ENCODE results near the gene NEUROD2. TPM values are rescaled to one million over a fixed set of nuclear protein-coding genes. Genes with fewer than 3 reads are reported as not detected.

Gene NEUROD2
- total and polyA plus RNA-seq, 2 experiments from 2014 or later = not detected

GRCh38 chr17:39622380-39623006 is 14.8 kb upstream of the NEUROD2 start (continued):
- TF ChIP-seq, protein P1, sequence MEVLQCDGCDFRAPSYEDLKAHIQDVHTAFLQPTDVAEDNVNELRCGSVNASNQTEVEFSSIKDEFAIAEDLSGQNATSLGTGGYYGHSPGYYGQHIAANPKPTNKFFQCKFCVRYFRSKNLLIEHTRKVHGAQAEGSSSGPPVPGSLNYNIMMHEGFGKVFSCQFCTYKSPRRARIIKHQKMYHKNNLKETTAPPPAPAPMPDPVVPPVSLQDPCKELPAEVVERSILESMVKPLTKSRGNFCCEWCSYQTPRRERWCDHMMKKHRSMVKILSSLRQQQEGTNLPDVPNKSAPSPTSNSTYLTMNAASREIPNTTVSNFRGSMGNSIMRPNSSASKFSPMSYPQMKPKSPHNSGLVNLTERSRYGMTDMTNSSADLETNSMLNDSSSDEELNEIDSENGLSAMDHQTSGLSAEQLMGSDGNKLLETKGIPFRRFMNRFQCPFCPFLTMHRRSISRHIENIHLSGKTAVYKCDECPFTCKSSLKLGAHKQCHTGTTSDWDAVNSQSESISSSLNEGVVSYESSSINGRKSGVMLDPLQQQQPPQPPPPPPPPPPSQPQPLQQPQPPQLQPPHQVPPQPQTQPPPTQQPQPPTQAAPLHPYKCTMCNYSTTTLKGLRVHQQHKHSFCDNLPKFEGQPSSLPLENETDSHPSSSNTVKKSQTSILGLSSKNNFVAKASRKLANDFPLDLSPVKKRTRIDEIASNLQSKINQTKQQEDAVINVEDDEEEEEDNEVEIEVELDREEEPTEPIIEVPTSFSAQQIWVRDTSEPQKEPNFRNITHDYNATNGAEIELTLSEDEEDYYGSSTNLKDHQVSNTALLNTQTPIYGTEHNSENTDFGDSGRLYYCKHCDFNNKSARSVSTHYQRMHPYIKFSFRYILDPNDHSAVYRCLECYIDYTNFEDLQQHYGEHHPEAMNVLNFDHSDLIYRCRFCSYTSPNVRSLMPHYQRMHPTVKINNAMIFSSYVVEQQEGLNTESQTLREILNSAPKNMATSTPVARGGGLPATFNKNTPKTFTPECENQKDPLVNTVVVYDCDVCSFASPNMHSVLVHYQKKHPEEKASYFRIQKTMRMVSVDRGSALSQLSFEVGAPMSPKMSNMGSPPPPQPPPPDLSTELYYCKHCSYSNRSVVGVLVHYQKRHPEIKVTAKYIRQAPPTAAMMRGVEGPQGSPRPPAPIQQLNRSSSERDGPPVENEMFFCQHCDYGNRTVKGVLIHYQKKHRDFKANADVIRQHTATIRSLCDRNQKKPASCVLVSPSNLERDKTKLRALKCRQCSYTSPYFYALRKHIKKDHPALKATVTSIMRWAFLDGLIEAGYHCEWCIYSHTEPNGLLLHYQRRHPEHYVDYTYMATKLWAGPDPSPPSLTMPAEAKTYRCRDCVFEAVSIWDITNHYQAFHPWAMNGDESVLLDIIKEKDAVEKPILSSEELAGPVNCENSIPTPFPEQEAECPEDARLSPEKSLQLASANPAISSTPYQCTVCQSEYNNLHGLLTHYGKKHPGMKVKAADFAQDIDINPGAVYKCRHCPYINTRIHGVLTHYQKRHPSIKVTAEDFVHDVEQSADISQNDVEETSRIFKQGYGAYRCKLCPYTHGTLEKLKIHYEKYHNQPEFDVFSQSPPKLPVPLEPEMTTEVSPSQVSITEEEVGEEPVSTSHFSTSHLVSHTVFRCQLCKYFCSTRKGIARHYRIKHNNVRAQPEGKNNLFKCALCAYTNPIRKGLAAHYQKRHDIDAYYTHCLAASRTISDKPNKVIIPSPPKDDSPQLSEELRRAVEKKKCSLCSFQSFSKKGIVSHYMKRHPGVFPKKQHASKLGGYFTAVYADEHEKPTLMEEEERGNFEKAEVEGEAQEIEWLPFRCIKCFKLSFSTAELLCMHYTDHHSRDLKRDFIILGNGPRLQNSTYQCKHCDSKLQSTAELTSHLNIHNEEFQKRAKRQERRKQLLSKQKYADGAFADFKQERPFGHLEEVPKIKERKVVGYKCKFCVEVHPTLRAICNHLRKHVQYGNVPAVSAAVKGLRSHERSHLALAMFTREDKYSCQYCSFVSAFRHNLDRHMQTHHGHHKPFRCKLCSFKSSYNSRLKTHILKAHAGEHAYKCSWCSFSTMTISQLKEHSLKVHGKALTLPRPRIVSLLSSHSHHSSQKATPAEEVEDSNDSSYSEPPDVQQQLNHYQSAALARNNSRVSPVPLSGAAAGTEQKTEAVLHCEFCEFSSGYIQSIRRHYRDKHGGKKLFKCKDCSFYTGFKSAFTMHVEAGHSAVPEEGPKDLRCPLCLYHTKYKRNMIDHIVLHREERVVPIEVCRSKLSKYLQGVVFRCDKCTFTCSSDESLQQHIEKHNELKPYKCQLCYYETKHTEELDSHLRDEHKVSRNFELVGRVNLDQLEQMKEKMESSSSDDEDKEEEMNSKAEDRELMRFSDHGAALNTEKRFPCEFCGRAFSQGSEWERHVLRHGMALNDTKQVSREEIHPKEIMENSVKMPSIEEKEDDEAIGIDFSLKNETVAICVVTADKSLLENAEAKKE (CRISPR knock-in tag; IDR thresholded peaks at IDR 0.05) = no peak
- no peak for TF ChIP-seq CREB1 (CRISPR knock-in tag; IDR thresholded peaks at IDR 0.05; ENCODE audit: low read depth)
- no peak for TF ChIP-seq ETS1 (IDR thresholded peaks at IDR 0.05)
- TF ChIP-seq ZNF114 (CRISPR knock-in tag; IDR thresholded peaks at IDR 0.05) = no peak
- no peak for TF ChIP-seq ZNF331 (CRISPR knock-in tag; IDR thresholded peaks at IDR 0.05; ENCODE audit: low read depth)

DNA sequence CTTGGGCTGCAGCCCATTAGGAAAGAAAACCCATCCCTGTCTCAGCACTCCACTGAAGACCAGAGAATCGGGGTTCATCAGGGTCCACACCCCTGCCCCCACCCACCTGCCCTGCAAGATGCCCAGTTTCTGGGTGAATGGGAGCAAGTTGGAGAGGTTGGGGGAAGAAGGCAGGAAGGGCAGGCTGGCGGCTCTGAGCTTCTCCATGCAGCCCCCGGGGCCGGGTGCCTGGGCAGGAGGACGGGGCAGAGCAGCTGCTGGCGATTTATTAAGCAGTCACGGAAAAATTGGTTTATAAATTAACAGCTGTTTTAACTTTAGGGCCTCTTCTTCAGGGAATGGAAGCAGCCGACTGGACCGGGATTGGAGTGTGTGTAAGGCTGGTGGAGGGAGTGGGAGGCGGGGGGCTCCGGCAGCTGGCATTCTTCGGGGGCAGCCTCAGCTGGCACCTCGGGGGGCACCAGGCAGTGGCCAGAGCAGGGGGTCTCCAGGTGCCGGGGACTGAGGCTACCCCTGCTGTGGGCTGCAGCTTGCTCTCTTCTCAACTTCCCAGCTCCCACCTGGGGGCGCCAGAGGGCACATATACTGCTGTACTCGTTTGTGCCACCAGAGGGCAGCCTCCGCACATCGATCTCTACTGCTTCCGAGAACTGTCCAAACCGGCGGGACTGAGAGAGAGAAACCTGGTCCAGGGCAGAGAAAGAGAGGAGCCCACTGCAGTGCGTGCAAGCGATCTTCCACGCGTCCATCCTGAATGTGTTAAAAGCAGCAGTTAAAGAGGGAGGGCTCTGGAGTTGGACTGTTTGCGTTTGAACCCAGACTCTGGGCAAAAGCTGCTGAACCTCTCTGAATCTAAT is 14.0 kb upstream of the NEUROD2 start:
- peaks cover 93% of the 10 kb centered on the region for H3K27me3 ChIP-seq (ENCODE audit: insufficient read depth)
- no peaks in the 10 kb centered on the region for H3K9me2 ChIP-seq (ENCODE audit: insufficient read depth)
- H4K20me1 ChIP-seq (replicated peaks; ENCODE audit: insufficient read depth) = no peaks in the 10 kb centered on the region
- no peak overlapping the region for H3K4me3 Mint-ChIP-seq
- 0 out of 2 replicates have a peak, but pooled peaks cover 4% of the 10 kb centered on the region for H3F3A ChIP-seq (replicated peaks; ENCODE audit: low read depth)
- TF ChIP-seq ETS1 (IDR thresholded peaks at IDR 0.05) = no peak
- TF ChIP-seq, protein P2, sequence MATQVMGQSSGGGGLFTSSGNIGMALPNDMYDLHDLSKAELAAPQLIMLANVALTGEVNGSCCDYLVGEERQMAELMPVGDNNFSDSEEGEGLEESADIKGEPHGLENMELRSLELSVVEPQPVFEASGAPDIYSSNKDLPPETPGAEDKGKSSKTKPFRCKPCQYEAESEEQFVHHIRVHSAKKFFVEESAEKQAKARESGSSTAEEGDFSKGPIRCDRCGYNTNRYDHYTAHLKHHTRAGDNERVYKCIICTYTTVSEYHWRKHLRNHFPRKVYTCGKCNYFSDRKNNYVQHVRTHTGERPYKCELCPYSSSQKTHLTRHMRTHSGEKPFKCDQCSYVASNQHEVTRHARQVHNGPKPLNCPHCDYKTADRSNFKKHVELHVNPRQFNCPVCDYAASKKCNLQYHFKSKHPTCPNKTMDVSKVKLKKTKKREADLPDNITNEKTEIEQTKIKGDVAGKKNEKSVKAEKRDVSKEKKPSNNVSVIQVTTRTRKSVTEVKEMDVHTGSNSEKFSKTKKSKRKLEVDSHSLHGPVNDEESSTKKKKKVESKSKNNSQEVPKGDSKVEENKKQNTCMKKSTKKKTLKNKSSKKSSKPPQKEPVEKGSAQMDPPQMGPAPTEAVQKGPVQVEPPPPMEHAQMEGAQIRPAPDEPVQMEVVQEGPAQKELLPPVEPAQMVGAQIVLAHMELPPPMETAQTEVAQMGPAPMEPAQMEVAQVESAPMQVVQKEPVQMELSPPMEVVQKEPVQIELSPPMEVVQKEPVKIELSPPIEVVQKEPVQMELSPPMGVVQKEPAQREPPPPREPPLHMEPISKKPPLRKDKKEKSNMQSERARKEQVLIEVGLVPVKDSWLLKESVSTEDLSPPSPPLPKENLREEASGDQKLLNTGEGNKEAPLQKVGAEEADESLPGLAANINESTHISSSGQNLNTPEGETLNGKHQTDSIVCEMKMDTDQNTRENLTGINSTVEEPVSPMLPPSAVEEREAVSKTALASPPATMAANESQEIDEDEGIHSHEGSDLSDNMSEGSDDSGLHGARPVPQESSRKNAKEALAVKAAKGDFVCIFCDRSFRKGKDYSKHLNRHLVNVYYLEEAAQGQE (IDR thresholded peaks at IDR 0.05; ENCODE audit: unreplicated experiment) = peak; percentile 65
- TF ChIP-seq, protein P3, sequence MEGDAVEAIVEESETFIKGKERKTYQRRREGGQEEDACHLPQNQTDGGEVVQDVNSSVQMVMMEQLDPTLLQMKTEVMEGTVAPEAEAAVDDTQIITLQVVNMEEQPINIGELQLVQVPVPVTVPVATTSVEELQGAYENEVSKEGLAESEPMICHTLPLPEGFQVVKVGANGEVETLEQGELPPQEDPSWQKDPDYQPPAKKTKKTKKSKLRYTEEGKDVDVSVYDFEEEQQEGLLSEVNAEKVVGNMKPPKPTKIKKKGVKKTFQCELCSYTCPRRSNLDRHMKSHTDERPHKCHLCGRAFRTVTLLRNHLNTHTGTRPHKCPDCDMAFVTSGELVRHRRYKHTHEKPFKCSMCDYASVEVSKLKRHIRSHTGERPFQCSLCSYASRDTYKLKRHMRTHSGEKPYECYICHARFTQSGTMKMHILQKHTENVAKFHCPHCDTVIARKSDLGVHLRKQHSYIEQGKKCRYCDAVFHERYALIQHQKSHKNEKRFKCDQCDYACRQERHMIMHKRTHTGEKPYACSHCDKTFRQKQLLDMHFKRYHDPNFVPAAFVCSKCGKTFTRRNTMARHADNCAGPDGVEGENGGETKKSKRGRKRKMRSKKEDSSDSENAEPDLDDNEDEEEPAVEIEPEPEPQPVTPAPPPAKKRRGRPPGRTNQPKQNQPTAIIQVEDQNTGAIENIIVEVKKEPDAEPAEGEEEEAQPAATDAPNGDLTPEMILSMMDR (conservative IDR thresholded peaks at IDR 0.05; ENCODE audit: low read depth in 2 of 2) = peak; percentile 100
- no peaks in the 10 kb centered on the region for H3K9me3 Mint-ChIP-seq
- H3K4me3 ChIP-seq = peak overlapping the region; percentile 36; the same call in 1 of the 2 replicates
- no peaks in the 10 kb centered on the region for H3K79me2 ChIP-seq (replicated peaks; ENCODE audit: insufficient read depth)
- ATAC-seq = peak; percentile 37
- peaks cover 15% of the 10 kb centered on the region; the same call in 1 of the 2 replicates for H3K4me1 ChIP-seq (ENCODE audit: insufficient read depth)
- no peak overlapping the region for H3K27ac ChIP-seq (ENCODE audit: low read depth)
- H3K4me1 Mint-ChIP-seq = peaks cover 36% of the 10 kb centered on the region
- H3K36me3 Mint-ChIP-seq (ENCODE audit: low read depth) = no peaks in the 10 kb centered on the region
- H3K36me3 ChIP-seq (ENCODE audit: insufficient read depth) = no peaks in the 10 kb centered on the region
- peak overlapping the region; percentile 44; the same call in 1 of the 2 replicates for H2AFZ ChIP-seq
- no peak overlapping the region; the same call in 1 of the 2 replicates for H3K4me2 ChIP-seq
- H3K27ac Mint-ChIP-seq = no peak overlapping the region
- H3K27me3 Mint-ChIP-seq (ENCODE audit: insufficient read depth, low read depth, poor library complexity) = peaks cover 76% of the 10 kb centered on the region
- DNase-seq (ENCODE audit: low spot score) = peak; percentile 84
